H9 (cell line): ENCODE results near the gene ENPP4. TPM values are rescaled to one million over a fixed set of nuclear protein-coding genes. Genes with fewer than 3 reads are reported as not detected.

Source experiments
- DNase-seq: peaks from one replicate; pipeline ENCODE4 v3.0.0-alpha.2; 2017
- H2AFZ ChIP-seq: one replicate; pipeline ENCODE4 v1.6.1; 2013; ENCODE audit warnings: mild to moderate bottlenecking, low read length, control low read depth, moderate library complexity
- H2AK5ac ChIP-seq: 2 replicates; pipeline ENCODE4 v1.6.1; 2013; ENCODE audit warnings: low read length, control low read depth, mixed read lengths; ENCODE audit not compliant: insufficient read length
- H2BK120ac ChIP-seq: one replicate; pipeline ENCODE4 v1.6.1; 2013; ENCODE audit warnings: low read depth, mild to moderate bottlenecking, low read length, control low read depth, inconsistent platforms; ENCODE audit not compliant: poor library complexity, severe bottlenecking
- H2BK12ac ChIP-seq: 2 replicates; pipeline ENCODE4 v1.6.1; 2013; ENCODE audit warnings: low read length, control low read depth, mixed read lengths, low read depth; ENCODE audit not compliant: insufficient read length
- H2BK15ac ChIP-seq: 2 replicates; pipeline ENCODE4 v1.6.1; 2013; ENCODE audit warnings: low read depth, low read length, control low read depth
- H2BK20ac ChIP-seq: one replicate; pipeline ENCODE4 v1.6.1; 2013; ENCODE audit warnings: low read depth, mild to moderate bottlenecking, low read length, control low read depth, inconsistent platforms; ENCODE audit not compliant: poor library complexity, severe bottlenecking
- H2BK5ac ChIP-seq: 2 replicates; pipeline ENCODE4 v1.6.1; 2013; ENCODE audit warnings: low read length, control low read depth, mixed read lengths; ENCODE audit not compliant: insufficient read length
- H3K14ac ChIP-seq: 2 replicates; pipeline ENCODE4 v1.6.1; 2013; ENCODE audit warnings: low read length, control low read depth; ENCODE audit not compliant: insufficient read depth
- H3K18ac ChIP-seq: 2 replicates; pipeline ENCODE4 v1.6.1; 2013; ENCODE audit warnings: low read depth, mild to moderate bottlenecking, mixed read lengths, low read length, control low read depth; ENCODE audit not compliant: insufficient read length
- H3K23ac ChIP-seq: 2 replicates; pipeline ENCODE4 v1.6.1; 2013; ENCODE audit warnings: low read length, control low read depth, mixed read lengths, low read depth; ENCODE audit not compliant: insufficient read length
- H3K23me2 ChIP-seq: 2 replicates; pipeline ENCODE4 v1.6.1; 2013; ENCODE audit warnings: low read depth, mild to moderate bottlenecking, mixed read lengths, low read length, control low read depth; ENCODE audit not compliant: insufficient read length, poor library complexity, severe bottlenecking
- H3K27ac ChIP-seq: 2 replicates; pipeline ENCODE4 v1.5.1; 2013; ENCODE audit warnings: low read length, control low read depth, mixed read lengths, low read depth; ENCODE audit not compliant: insufficient read length
- H3K27me3 ChIP-seq: 2 replicates; pipeline ENCODE4 v1.6.1; 2013; ENCODE audit warnings: low read length, control low read depth, inconsistent platforms; ENCODE audit not compliant: insufficient read depth
- H3K4ac ChIP-seq: 2 replicates; pipeline ENCODE4 v1.6.1; 2013; ENCODE audit warnings: low read depth, mild to moderate bottlenecking, control low read depth, inconsistent platforms, low read length, moderate library complexity
- H3K4me1 ChIP-seq: 2 replicates; pipeline ENCODE4 v1.6.1; 2013; ENCODE audit warnings: low read length, control low read depth, inconsistent platforms; ENCODE audit not compliant: insufficient read depth
- H3K4me2 ChIP-seq: 2 replicates; pipeline ENCODE4 v1.6.1; 2013; ENCODE audit warnings: low read length, control low read depth, mixed read lengths; ENCODE audit not compliant: insufficient read length, insufficient read depth
- H3K56ac ChIP-seq: 2 replicates; pipeline ENCODE4 v1.6.1; 2013; ENCODE audit warnings: low read depth, mild to moderate bottlenecking, mixed read lengths, low read length, control low read depth; ENCODE audit not compliant: insufficient read length
- H3K79me1 ChIP-seq: 2 replicates; pipeline ENCODE4 v1.6.1; 2013; ENCODE audit warnings: low read depth, mild to moderate bottlenecking, moderate library complexity, low read length, control low read depth, inconsistent platforms; ENCODE audit not compliant: insufficient read depth, poor library complexity, severe bottlenecking
- H3K79me2 ChIP-seq: 2 replicates; pipeline ENCODE4 v1.6.1; 2013; ENCODE audit warnings: low read length, control low read depth, inconsistent platforms; ENCODE audit not compliant: insufficient read depth
- H3K9ac ChIP-seq: 2 replicates; pipeline ENCODE4 v1.6.1; 2013; ENCODE audit warnings: low read length, control low read depth, mixed read lengths; ENCODE audit not compliant: insufficient read length; ENCODE audit errors: extremely low read depth
- H3K9me3 ChIP-seq: one replicate; pipeline ENCODE4 v1.6.1; 2013; ENCODE audit warnings: low read depth, low read length, inconsistent platforms; ENCODE audit not compliant: control insufficient read depth
- H3T11ph ChIP-seq: one replicate; pipeline ENCODE4 v1.6.1; 2013; ENCODE audit warnings: mild to moderate bottlenecking, low read length, control low read depth, inconsistent platforms
- H4K20me1 ChIP-seq: one replicate; pipeline ENCODE4 v1.6.1; 2013; ENCODE audit not compliant: control insufficient read depth, insufficient read length, insufficient read depth
- H4K5ac ChIP-seq: 2 replicates; pipeline ENCODE4 v1.6.1; 2013; ENCODE audit warnings: low read depth, mild to moderate bottlenecking, mixed read lengths, low read length, control low read depth; ENCODE audit not compliant: insufficient read length
- H4K8ac ChIP-seq: replicated peaks from 2 replicates; pipeline ENCODE4 v1.6.1; 2013; ENCODE audit warnings: low read length, control low read depth, mixed read lengths, low read depth; ENCODE audit not compliant: insufficient read length
- H4K91ac ChIP-seq: 2 replicates; pipeline ENCODE4 v1.6.1; 2013; ENCODE audit warnings: low read depth, mild to moderate bottlenecking, moderate library complexity, mixed read lengths, low read length, control low read depth; ENCODE audit not compliant: insufficient read length
- H3K27ac Mint-ChIP-seq, 3 experiments: 2 replicates in 2 of 3; 3 replicates in 1 of 3; pipeline ENCODE4 v1.8.0; 2020 to 2021; ENCODE audit warnings: mixed read lengths in 3 of 3, mild to moderate bottlenecking in 1 of 3, moderate library complexity in 1 of 3
- H3K27me3 Mint-ChIP-seq: 2 replicates; pipeline ENCODE4 v1.8.0; 2021; ENCODE audit warnings: low read depth, mild to moderate bottlenecking, moderate library complexity, mixed read lengths
- H3K36me3 Mint-ChIP-seq, 3 experiments: 2 replicates in 2 of 3; 3 replicates in 1 of 3; pipeline ENCODE4 v1.8.0; 2020 to 2021; ENCODE audit warnings: low read depth in 3 of 3, mixed read lengths in 3 of 3; ENCODE audit not compliant: insufficient read depth in 1 of 3
- H3K4me1 Mint-ChIP-seq, 2 experiments: 2 replicates each; pipeline ENCODE4 v1.8.0; 2020; ENCODE audit warnings: mixed read lengths in 2 of 2
- H3K4me3 Mint-ChIP-seq, 2 experiments: 2 replicates in 1 of 2; 3 replicates in 1 of 2; pipeline ENCODE4 v1.8.0; 2020 to 2021; ENCODE audit warnings: mild to moderate bottlenecking in 2 of 2, mixed read lengths in 2 of 2, moderate library complexity in 1 of 2
- H3K9me3 Mint-ChIP-seq, 2 experiments: 2 replicates in 1 of 2; 3 replicates in 1 of 2; pipeline ENCODE4 v1.8.0; 2020; ENCODE audit warnings: mild to moderate bottlenecking in 2 of 2, mixed read lengths in 2 of 2, moderate library complexity in 1 of 2
- WGBS: extraction: QIAGEN DNeasy Blood & Tissue Kit; methylation state at CpG from one replicate; pipeline ENCODE4 v1.1.7; 2013; ENCODE audit warnings: missing lambda C conversion rate, low lambda C conversion rate, mixed read lengths; ENCODE audit not compliant: insufficient read length; ENCODE audit errors: extremely low coverage; 5-methylcytosine and 5-hydroxymethylcytosine counted together
- total RNA-seq: library from RNA; stranded (reverse); gene quantifications from 2 replicates; pipeline ENCODE4 v1.2.1, GENCODE V29; 2021
- TF ChIP-seq, protein P1 (sequence below): fragments of 200-600 bp; sonication (generic); conservative IDR thresholded peaks from 3 replicates; pipeline ENCODE4 v1.8.0; 2021; ENCODE audit warnings: antibody characterized with exemption, mild to moderate bottlenecking

Gene ENPP4
- total RNA-seq, 1 experiment from 2014 or later = 3.2 TPM

DNA sequence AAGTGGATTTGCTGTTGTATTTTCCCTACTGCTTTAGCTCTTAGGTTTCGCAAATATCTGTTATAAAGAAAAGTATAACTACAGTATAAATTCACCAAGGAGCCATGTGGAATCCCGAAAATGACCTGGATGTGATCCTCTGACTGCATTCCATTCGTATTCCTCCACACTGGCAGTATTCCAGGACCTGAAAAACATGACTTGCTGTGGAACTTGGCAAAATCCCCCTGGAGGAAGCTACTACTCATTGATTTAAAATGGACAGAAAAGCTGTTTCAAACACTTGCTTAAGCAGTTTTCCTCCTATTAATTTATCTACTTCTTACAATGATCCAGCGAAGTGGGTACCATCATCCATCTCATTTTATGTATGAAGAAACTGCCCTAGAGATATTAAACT is 54.3 kb downstream of the ENPP4 start:
- Mint-ChIP-seq H3K36me3 (no peaks in the 10 kb centered on the region), H3K9me3 (no peaks in the 10 kb centered on the region), H3K27me3 (peaks cover 4% of the 10 kb centered on the region), H3K4me3 (no peak overlapping the region), H3K4me1 (no peaks in the 10 kb centered on the region), H3K27ac (no peak overlapping the region)
- H3K56ac ChIP-seq = no peak overlapping the region
- WGBS = no CpG with 5 or more reads among the region's 4 CpGs
- H3K18ac ChIP-seq = no peak overlapping the region
- H4K8ac ChIP-seq = no peak overlapping the region
- no peak overlapping the region for H2BK120ac ChIP-seq
- H3K79me1 ChIP-seq = no peaks in the 10 kb centered on the region
- H3K23me2 ChIP-seq = no peaks in the 10 kb centered on the region
- no peak overlapping the region for H2BK12ac ChIP-seq
- H2AK5ac ChIP-seq = no peak overlapping the region
- no peak overlapping the region for H3K27ac ChIP-seq
- H3K9me3 ChIP-seq = no peaks in the 10 kb centered on the region
- H3K23ac ChIP-seq = no peak overlapping the region
- no peak overlapping the region for H2AFZ ChIP-seq
- H3T11ph ChIP-seq = no peak overlapping the region
- no peaks in the 10 kb centered on the region for H3K27me3 ChIP-seq
- H3K4me2 ChIP-seq = no peak overlapping the region
- H3K9ac ChIP-seq = no peak overlapping the region
- H4K5ac ChIP-seq = no peak overlapping the region
- H2BK5ac ChIP-seq = no peak overlapping the region
- H3K4ac ChIP-seq = no peak overlapping the region
- no peak for DNase-seq
- no peaks in the 10 kb centered on the region for H3K79me2 ChIP-seq
- H2BK20ac ChIP-seq = no peak overlapping the region
- TF ChIP-seq, protein P1, sequence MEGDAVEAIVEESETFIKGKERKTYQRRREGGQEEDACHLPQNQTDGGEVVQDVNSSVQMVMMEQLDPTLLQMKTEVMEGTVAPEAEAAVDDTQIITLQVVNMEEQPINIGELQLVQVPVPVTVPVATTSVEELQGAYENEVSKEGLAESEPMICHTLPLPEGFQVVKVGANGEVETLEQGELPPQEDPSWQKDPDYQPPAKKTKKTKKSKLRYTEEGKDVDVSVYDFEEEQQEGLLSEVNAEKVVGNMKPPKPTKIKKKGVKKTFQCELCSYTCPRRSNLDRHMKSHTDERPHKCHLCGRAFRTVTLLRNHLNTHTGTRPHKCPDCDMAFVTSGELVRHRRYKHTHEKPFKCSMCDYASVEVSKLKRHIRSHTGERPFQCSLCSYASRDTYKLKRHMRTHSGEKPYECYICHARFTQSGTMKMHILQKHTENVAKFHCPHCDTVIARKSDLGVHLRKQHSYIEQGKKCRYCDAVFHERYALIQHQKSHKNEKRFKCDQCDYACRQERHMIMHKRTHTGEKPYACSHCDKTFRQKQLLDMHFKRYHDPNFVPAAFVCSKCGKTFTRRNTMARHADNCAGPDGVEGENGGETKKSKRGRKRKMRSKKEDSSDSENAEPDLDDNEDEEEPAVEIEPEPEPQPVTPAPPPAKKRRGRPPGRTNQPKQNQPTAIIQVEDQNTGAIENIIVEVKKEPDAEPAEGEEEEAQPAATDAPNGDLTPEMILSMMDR = no peak; the same call in 2 of the 3 replicates
- H2BK15ac ChIP-seq = no peak overlapping the region
- H3K4me1 ChIP-seq = no peaks in the 10 kb centered on the region
- no peak overlapping the region for H3K14ac ChIP-seq
- H4K20me1 ChIP-seq = no peaks in the 10 kb centered on the region
- no peak overlapping the region for H4K91ac ChIP-seq
